HL-60/S4 treated with retinoic acid at 250 ng/mL for 4 days and 3 days (cell line): ENCODE data around the gene CSH2.

Experiments
- in situ Hi-C: fragments of 300-500 bp; cut with MboI; formaldehyde crosslinking; loops from 2 replicates; pipeline ENCODE4 v1.7.0; 2022; ENCODE audit warnings: low sequenced_read_pairs

CSH2 gene

DNA sequence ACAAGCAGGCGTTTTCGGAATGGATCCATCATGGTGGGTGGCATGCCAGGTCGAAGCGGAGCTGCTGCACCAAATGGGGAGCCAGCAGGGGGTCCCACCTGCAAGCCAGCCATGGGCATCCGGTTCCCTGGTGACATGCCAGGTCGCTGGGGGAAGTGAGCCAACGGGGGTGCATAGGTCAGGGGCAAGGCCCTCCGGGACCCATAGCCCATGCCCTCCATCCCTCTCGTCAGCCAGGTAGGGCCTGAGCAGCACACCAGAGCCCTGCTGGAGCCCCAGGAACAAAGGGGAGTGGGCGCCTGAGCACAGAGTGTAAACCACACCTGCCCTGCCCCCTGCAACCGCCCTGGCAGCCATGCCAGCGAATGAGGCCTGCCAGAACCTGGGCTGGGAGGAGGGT, 36.0 kb downstream of the CSH2 start:
- in situ Hi-C loops = loop anchor here (25.0 kb wide), 1 partner anchor 400 kb away; the partner anchor contains the start of gene CYB561

DNA sequence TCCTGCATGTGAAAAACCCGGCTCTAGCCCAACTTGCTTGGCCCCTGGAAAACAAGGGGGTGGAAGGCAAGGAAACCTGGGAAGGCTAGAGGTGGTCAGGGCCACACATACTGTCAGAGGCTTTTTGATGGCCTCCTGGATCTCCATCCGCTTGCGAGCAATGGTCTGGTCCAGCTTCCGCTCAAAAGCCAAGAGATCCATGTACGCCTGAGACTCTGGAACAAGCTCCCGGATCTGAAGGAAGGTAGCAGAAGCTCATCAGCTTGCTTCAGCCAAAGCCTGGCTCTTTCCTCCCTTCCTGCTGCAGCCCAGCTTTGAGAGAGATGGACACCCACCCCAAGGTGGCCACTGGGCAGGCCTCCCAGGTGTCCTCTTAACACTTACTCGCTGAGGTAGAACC, 36.7 kb downstream of the CSH2 start:
- in situ Hi-C loops = loop anchor here (25.0 kb wide), 1 partner anchor 400 kb away; the partner anchor contains the start of gene CYB561

DNA sequence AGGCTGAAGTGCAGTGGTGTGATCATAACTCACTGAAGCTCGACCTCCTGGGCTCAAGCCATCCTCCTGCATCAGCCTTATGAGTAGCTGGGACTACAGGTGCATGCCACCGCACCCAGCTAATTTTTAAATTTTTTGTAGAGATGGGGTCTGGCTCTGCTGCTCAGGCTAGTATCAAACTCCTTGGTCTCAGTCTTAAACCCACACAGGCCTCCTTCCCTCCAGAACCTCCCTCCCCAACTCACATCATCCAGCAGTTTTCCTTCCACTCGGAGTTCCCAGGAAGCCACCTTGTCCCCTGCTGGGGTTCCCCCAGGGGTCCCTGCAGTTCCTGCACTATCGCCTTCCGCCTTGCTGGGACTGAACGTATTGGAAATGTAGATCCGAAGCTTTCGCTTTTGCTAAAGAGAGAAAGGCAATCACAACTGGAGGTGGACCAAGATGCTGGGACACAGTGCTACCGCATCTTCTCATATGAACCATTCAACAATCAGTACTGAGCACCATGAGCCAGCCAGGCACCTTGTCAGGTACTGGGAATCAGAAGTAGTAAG, 38.2 kb downstream of the CSH2 start:
- in situ Hi-C loops = loop anchor here (25.0 kb wide), 1 partner anchor 398 kb away; the partner anchor contains the start of gene CYB561

GRCh38 chr17:63834431-63835166, 38.9 kb downstream of the CSH2 start:
- in situ Hi-C loops = loop anchor here (25.0 kb wide), 1 partner anchor 397 kb away; the partner anchor contains the start of gene CYB561

- in situ Hi-C loops = loop anchor here (25.0 kb wide), 1 partner anchor 397 kb away; the partner anchor contains the start of gene CYB561
Measured at GRCh38 chr17:63833741-63834373, 39.6 kb downstream of the CSH2 start.

DNA sequence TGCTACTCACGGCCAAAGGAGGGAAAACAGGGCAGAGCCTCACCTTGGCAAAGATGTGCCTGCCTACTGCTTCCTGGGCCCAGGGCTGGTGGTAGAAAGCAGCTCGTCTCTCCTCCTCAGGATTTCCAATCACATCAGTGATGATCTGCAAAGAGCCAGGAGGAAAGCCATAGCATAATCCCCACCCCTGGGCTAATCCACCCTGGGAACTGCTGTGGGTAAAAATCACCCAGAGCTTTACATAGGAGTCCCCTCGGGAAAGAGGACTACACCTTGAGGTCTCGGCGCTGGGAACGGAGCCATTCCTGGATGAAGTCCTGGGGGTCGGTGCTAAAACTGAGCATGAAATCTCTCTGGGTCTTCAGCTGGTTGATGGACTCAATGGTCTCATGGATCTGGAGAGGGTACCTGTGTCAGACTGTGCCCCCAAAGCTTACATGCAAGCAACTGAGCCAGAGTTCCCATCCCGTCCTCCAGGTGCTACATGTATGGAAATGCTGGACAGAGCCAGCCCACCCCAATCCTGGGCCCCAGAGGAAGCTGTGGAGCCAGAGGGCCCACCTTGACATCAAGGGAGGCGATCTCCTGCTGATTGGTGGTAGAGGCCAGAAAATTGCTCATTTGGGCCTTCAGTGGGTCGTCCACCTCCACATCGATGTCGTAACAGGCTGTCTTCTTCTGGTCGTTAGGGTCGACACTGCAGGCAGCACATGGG, 40.3 kb downstream of the CSH2 start:
- in situ Hi-C loops = loop anchor here (25.0 kb wide), 1 partner anchor 396 kb away; the partner anchor contains the start of gene CYB561

- in situ Hi-C loops = loop anchor here (25.0 kb wide), 1 partner anchor 395 kb away; the partner anchor contains the start of gene CYB561
Measured at GRCh38 chr17:63832455-63832854, 41.0 kb downstream of the CSH2 start.

DNA sequence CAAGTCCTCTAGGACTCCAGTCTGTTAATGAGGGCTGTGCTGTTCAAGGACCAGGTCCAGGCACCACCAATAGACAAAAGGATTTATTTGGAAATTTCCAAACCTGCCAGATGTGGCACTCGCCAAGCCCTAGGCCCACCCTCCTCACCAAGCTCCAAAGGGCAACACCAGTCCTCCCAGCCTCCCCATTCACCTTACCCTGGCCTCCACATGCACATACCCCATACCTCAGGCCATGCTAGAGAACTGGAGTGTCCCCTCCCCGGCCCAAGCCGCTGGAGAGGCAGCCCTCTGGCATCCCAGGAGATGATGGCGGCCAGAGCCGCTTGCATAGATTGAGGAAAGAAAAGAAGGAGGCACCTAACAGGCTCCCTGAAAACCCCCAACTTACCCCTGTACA, 41.5 kb downstream of the CSH2 start:
- in situ Hi-C loops = loop anchor here (25.0 kb wide), 1 partner anchor 395 kb away; the partner anchor contains the start of gene CYB561

- in situ Hi-C loops = loop anchor here (25.0 kb wide), 1 partner anchor 394 kb away; the partner anchor contains the start of gene CYB561
Measured at GRCh38 chr17:63831505-63831904, 42.0 kb downstream of the CSH2 start.

- in situ Hi-C loops = loop anchor here (25.0 kb wide), 1 partner anchor 394 kb away; the partner anchor contains the start of gene CYB561
Measured at GRCh38 chr17:63830904-63831491, 42.5 kb downstream of the CSH2 start.

DNA sequence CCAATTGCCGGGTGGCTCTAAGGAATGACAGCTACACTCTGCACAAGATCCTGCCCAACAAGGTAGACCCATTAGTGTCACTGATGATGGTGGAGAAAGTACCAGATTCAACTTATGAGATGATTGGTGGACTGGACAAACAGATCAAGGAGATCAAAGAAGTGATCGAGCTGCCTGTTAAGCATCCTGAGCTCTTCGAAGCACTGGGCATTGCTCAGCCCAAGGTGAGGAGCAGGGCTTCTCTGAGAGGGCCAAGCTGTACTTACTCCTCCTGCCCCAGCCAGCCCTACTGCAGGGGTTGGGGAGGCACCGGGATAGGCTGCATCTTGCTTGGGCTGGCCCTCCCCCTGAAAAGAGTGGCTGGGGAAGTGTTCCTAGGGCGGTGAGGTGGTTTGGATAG, 43.2 kb downstream of the CSH2 start:
- in situ Hi-C loops = loop anchor here (25.0 kb wide), 1 partner anchor 393 kb away; the partner anchor contains the start of gene CYB561

DNA sequence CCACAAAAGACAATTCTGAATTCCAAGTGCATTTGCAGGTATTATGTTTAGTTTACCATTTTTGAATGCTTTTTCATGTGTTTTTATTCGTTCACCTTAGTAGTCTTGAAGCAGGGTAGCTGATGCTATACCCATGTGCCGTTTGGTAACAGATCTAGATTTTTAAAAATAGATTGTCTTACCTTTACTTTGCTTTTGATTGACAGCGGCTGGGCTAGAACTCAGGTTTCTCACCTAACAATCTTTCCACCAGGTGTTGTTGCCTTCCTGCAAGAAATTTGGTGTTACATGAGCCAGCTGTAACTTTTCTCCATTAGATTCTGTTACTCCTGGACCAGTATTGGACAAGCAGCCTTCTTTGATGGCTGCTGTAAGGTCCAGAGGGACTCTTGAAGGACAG, 44.5 kb downstream of the CSH2 start:
- in situ Hi-C loops = loop anchor here (25.0 kb wide), 1 partner anchor 392 kb away; the partner anchor contains the start of gene CYB561

DNA sequence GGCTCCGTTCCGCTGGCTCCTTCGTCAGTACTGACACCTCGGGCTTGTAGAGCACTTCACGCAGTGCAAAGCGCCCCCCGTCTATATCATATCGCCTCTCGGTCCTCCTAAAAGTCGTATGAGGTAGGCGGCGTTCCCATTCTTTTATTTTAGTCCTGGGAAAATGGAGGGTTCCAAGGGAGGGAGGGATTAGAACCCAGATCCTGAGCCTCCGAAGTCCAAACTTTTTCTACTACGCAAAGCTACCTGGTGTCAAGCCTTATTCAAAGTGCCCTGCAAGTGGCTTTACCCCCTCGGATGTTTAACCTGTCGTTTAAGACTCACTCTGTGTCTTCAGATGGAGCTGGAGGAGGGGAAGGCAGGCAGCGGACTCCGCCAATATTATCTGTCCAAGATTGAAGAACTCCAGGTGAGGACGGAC, 45.7 kb downstream of the CSH2 start:
- in situ Hi-C loops = loop anchor here (25.0 kb wide), 1 partner anchor 391 kb away; the partner anchor contains the start of gene CYB561

DNA sequence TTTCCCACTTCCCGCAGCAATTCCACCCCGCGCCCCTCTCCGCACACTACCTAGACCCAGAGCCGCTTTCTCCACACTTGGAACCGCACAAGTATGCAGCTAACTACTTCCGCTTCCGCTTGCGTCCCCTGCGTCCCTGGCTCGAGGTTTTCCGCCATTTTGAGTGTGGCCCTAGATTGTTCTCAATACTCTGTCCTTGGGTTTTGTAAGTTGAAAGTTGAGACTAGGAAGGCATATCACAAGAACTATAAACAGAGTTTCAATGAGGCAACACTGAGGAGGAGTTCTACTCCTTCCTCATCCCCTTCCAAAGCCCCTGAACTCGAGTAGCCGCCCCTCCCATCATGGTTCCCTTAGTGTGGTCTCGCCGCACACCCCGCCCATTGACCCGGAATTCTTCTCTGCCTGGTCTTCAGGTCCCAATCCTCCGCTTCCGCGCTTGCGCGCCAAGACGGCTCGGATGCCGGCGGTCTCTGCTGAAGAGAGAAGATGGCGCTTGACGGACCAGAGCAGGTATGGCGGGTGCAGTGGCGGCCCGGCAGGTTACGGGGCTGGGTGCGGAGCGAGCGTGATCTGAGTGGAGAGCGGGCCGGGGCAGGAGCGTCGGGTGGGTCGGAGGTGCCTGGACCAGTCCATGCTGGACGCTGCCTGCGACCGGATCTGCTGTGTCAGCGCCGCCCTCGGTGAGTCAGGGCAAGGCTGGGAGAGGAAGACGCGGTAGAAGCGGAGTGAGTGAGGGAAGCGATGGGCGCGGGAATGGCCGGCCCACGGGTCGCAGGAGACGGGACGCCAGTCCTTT, 46.3 kb downstream of the CSH2 start, which contains the start of the genes FTSJ3 and PSMC5:
FTSJ3 (minus strand) TSS at position 662 of the 799 bp plus-strand sequence. CDS start 761 bp downstream, outside the sequence.
PSMC5 (plus strand) TSS at position 430 of the 799 bp plus-strand sequence; CDS start at position 490, 60 bp downstream.
- in situ Hi-C loops = loop anchor here (25.0 kb wide), 1 partner anchor 390 kb away; the partner anchor contains the start of gene CYB561

GRCh38 chr17:63826468-63827001, 46.9 kb downstream of the CSH2 start:
- in situ Hi-C loops = loop anchor here (25.0 kb wide), 1 partner anchor 389 kb away; the partner anchor contains the start of gene CYB561

DNA sequence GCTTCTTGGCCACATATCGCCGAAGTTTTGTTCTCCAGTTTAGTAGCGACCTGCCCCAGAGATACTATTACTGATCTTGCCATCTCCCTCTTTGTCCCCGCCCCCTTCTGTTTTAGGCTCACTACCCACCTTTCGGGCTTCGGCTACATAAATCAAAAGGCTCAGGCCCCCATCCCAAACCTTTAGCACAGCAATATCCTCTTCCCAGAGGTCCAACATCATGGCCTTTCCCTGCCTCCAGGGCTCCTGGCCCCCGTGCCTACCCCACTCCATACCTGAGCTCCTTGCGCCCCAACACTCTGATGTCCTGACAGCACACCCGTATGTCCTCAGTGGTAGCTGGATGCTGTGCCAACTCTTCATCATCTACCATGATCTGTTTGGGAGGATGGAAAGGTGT, 49.1 kb downstream of the CSH2 start:
- in situ Hi-C loops = no loop called here

DNA sequence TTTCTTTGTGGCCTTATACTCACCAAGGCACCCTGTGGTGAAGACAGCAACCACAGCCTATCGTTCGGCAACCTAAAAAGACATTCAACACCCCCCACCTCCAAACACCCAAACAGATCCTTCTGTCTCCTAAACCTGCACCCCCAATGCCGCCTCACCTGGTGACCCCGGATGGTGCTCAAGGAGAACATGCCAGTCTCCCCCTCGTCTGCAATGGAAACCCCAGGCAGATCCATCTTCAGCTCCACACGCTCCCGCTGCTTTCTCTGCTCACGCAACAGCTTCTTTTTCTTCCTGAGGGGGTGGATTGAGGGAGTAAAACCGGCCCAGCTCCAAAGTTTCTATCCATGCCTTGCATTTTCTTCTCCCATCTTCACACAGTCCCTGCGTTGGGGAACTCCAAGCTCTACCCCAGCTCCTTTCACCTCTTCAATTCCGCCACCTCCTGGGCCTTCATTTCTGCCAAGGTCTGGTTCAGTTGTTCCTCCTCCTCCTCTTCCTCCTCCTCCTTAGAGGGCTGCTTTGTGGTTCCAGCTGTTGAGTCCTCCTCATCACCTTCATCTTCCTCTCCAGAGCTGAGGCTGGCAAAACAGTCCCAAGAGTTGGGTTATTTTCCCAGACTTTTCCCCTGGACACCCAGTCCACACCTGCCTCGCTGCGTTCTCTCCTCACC, 49.7 kb downstream of the CSH2 start:
- in situ Hi-C loops = no loop called here

DNA sequence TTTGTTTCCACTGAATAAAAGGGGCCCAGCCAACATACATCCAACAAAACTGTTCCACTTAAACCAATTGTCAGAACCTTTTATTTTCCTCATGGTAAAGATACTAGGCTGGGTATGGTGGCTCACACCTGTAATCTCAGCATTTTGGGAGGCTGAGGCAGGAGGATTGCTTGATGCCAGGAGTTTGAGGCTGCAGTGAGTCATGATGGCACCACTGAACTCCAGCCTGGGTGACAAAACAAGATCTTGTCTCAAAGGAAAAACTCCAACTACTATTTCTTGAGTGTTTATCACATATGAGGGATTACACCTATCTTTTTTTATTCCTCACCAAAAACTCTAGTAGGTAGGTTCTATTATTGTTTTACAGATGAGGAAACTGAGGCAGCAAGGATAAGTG, 50.9 kb downstream of the CSH2 start:
- in situ Hi-C loops = no loop called here
